ENCODE measurements around the gene USP33. TPM values are rescaled to one million over a fixed set of nuclear protein-coding genes. Genes with fewer than 3 reads are reported as not detected.
"Not testable (repeated sequence)": the region's sequence is repeated elsewhere in the genome, so short reads cannot be mapped to it uniquely, and the experiment has no call there.

USP33 gene
- polyA plus RNA-seq, 2 donors: 14.3 to 15.7 TPM

DNA sequence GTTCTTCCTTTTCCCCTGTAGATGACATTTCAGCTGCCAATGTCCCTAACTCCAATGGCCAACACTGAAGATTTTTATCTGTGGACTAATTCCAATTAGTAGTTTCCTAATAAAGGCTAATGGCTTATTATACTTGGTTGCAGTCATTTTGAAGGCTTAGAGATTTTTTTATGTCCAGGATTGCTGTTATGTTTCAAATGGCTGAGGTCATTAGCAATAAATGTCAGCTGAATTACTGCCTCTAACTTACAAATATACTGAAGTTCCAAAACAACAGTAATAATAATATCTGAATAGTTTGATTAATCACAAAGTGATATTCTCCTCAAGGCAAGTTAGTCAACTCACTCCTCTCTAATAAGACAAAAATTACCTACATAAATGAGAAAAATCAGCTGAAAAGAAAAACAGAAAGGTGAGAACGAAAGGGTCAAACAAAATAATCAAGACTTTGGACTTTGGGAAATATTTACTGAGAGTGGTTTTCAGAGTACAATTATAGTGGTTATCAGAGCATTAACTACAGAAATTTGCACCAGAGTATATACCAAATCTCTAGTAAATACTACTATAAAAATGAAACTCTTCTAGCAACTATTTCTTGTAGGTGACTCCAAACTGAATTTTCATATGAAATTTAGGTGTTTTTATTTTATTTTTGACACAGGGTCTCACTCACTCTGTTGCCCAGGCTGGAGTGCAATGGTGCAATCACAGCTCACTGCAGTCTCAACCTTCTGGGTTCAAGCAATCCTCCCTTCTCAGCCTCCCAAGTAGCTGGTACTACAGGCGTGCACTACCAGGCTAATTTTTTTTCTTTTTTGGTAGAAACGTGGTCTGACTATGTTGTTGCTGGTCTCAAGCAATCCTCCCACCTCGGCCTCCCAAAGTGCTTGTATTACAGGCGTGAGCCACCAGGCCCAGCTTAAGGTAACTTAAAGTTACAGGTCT, 80.7 kb downstream of the USP33 start:
- Histone ChIP-seq H3K4me1 (ENCODE audit: control insufficient read depth in 2 of 2, insufficient read depth in 2 of 2, low read length in 1 of 2) (peaks cover 0 to 2% of the 10 kb centered on the region in 2 donors), H3K4me3 (ENCODE audit: low read depth in 1 of 2, low read length in 2 of 2) (no peak overlapping the region)
- 85 to 91% methylated on average over 5 of the region's 5 CpGs for WGBS, 2 donors

DNA sequence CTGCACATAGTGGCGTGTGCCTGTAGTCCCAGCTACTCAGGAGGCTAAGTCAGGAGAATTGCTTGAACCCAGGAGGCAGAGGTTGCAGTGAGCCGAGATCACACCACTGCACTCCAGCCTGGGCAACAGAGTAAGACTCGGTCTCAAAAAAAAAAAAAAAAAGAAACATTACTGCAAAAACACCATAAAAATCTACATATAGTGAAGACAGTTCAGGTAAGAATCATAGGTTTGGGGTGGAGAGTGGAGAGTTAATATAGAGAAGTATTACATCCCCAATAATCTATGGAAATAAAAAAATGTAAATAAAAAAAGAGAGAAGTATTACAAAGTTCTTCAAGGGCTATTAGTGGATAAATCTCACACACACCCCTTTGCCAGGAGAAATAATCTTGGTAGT, 84.8 kb downstream of the USP33 start:
- not testable (repeated sequence) for H3K4me3 ChIP-seq (ENCODE audit: low read depth in 1 of 2, low read length in 2 of 2); H3K27me3 ChIP-seq (ENCODE audit: control insufficient read depth in 1 of 2, insufficient read depth in 2 of 2, low read length in 2 of 2); H3K9me3 ChIP-seq (ENCODE audit: control insufficient read depth in 2 of 2, insufficient read depth in 1 of 2, low read depth in 1 of 2, low read length in 1 of 2); H3K36me3 ChIP-seq (ENCODE audit: control insufficient read depth in 2 of 2, insufficient read depth in 2 of 2, low read length in 1 of 2); H3K4me1 ChIP-seq (ENCODE audit: control insufficient read depth in 2 of 2, insufficient read depth in 2 of 2, low read length in 1 of 2); H3K27ac ChIP-seq (ENCODE audit: low read depth in 2 of 2, low read length in 1 of 2)
- WGBS, 2 donors: 85 to 89% methylated on average over 3 of the region's 3 CpGs

More for the DNA sequence above, 80.7 kb downstream of the USP33 start:
- Histone ChIP-seq H3K27ac (ENCODE audit: low read depth in 2 of 2, low read length in 1 of 2) (no peak overlapping the region), H3K36me3 (ENCODE audit: control insufficient read depth in 2 of 2, insufficient read depth in 2 of 2, low read length in 1 of 2) (peaks cover 0 to 2% of the 10 kb centered on the region in 2 donors), H3K27me3 (ENCODE audit: control insufficient read depth in 1 of 2, insufficient read depth in 2 of 2, low read length in 2 of 2) (no peaks in the 10 kb centered on the region), H3K9me3 (ENCODE audit: control insufficient read depth in 2 of 2, insufficient read depth in 1 of 2, low read depth in 1 of 2, low read length in 1 of 2) (no peaks in the 10 kb centered on the region)

DNA sequence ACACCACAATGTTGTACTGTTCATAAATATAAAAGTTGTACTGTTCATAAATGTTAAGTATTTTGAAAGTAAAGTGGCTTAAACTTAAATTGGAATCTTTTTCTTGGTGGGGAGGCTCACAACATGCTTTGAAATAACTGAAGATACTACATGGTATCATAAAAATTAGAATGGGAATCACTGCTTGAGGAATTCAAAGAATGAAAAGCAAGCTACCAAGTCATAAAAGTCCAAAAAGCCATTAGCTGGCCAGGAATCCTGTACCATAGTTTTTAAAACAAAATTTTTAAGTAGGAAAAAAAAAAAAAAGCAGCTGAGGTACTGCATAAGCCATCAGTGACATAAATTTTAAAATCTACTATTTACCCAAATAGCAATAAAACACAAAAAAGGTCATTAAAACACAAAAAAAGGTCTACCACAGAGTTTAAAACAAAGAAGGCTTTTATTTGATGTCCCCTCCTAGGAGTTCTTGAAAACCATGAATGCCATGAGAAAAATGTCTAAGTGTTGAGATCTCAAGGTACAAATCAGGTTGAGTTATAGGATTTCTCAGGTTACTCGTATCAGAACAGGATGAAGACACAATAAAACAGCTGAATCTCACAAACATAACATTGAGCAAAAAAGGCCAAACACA, 85.8 kb downstream of the USP33 start:
- Histone ChIP-seq H3K4me1 (ENCODE audit: control insufficient read depth in 2 of 2, insufficient read depth in 2 of 2, low read length in 1 of 2) (peaks cover 0 to 2% of the 10 kb centered on the region in 2 donors), H3K27ac (ENCODE audit: low read depth in 2 of 2, low read length in 1 of 2) (no peak overlapping the region), H3K9me3 (ENCODE audit: control insufficient read depth in 2 of 2, insufficient read depth in 1 of 2, low read depth in 1 of 2, low read length in 1 of 2) (no peaks in the 10 kb centered on the region), H3K36me3 (ENCODE audit: control insufficient read depth in 2 of 2, insufficient read depth in 2 of 2, low read length in 1 of 2) (peaks cover 0 to 2% of the 10 kb centered on the region in 2 donors), H3K27me3 (ENCODE audit: control insufficient read depth in 1 of 2, insufficient read depth in 2 of 2, low read length in 2 of 2) (no peaks in the 10 kb centered on the region), H3K4me3 (ENCODE audit: low read depth in 1 of 2, low read length in 2 of 2) (no peak overlapping the region)
- 85 to 92% methylated on average over 1 of the region's 1 CpG for WGBS, 2 donors

DNA sequence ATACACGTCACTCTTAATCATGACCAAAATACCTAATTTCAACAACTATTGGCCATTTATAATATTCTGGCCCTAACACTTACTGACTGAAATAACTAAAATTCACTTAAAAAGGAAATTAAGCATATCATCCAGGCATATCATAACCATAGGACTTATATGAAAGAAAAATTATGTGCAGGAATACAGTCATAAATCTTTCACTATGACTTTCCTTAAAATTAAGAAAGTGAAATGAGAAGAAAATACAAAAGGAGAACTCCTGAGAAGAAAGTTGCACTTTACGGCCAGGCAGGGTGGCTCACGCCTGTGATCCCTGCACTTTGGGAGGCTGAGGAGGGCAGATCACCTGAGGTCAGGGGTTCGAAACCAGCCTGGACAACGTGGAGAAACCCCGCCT, 86.6 kb downstream of the USP33 start:
- H3K9me3 ChIP-seq (ENCODE audit: control insufficient read depth in 2 of 2, insufficient read depth in 1 of 2, low read depth in 1 of 2, low read length in 1 of 2): no peaks in the 10 kb centered on the region
- H3K36me3 ChIP-seq (ENCODE audit: control insufficient read depth in 2 of 2, insufficient read depth in 2 of 2, low read length in 1 of 2): peaks cover 0 to 2% of the 10 kb centered on the region in 2 donors
- H3K27ac ChIP-seq (ENCODE audit: low read depth in 2 of 2, low read length in 1 of 2): no peak overlapping the region
- no peak overlapping the region for H3K4me3 ChIP-seq (ENCODE audit: low read depth in 1 of 2, low read length in 2 of 2)
- WGBS, 2 donors: 90% methylated on average over 6 of the region's 6 CpGs
- no peaks in the 10 kb centered on the region for H3K27me3 ChIP-seq (ENCODE audit: control insufficient read depth in 1 of 2, insufficient read depth in 2 of 2, low read length in 2 of 2)
- peaks cover 0 to 2% of the 10 kb centered on the region in 2 donors for H3K4me1 ChIP-seq (ENCODE audit: control insufficient read depth in 2 of 2, insufficient read depth in 2 of 2, low read length in 1 of 2)

DNA sequence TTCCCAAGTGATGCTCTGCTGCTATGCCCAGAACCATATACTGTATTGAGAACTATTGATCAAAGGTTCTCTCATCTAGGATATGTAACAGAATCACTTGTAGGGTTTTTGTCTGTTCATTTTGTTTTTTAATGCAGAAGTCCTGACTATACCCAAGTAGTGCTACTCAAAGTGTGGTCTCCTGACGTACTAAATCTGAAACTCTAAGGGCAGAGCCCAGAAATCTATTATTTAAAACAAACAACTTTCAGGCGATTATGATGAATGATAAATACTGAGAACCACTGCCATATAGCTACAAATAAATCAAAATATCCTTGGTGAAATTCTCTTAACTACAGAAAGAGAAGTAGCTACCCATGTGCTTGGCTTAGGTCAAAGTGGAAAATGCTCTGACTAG, 87.3 kb downstream of the USP33 start:
- Histone ChIP-seq H3K27ac (ENCODE audit: low read depth in 2 of 2, low read length in 1 of 2) (no peak overlapping the region), H3K27me3 (ENCODE audit: control insufficient read depth in 1 of 2, insufficient read depth in 2 of 2, low read length in 2 of 2) (no peaks in the 10 kb centered on the region), H3K9me3 (ENCODE audit: control insufficient read depth in 2 of 2, insufficient read depth in 1 of 2, low read depth in 1 of 2, low read length in 1 of 2) (no peaks in the 10 kb centered on the region), H3K36me3 (ENCODE audit: control insufficient read depth in 2 of 2, insufficient read depth in 2 of 2, low read length in 1 of 2) (peaks cover 0 to 2% of the 10 kb centered on the region in 2 donors), H3K4me1 (ENCODE audit: control insufficient read depth in 2 of 2, insufficient read depth in 2 of 2, low read length in 1 of 2) (peaks cover 0 to 2% of the 10 kb centered on the region in 2 donors), H3K4me3 (ENCODE audit: low read depth in 1 of 2, low read length in 2 of 2) (no peak overlapping the region)
- WGBS, 2 donors: 67 to 69% methylated on average over 2 of the region's 2 CpGs

DNA sequence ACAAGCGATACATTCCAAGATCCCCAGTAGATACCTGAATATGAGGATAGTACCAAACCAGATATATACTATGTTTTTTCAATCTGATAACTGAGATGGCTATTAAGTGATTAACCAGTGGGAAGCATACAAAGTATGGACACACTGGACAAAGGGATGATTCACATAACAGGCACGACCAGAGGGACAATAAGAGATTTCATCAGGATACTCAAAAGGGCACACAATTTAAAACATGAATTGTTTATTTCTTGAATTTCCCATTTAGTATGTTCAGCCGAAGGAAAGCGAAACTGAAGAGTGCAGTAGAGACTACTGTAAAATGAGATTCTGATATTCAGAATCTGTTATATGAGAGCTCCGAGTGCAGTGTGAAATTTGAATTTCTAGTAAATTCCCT, 87.8 kb downstream of the USP33 start:
- peaks cover 0 to 2% of the 10 kb centered on the region in 2 donors for H3K36me3 ChIP-seq (ENCODE audit: control insufficient read depth in 2 of 2, insufficient read depth in 2 of 2, low read length in 1 of 2)
- H3K4me3 ChIP-seq (ENCODE audit: low read depth in 1 of 2, low read length in 2 of 2): no peak overlapping the region
- WGBS, 2 donors: 77% methylated on average over 5 of the region's 5 CpGs
- no peak overlapping the region for H3K27ac ChIP-seq (ENCODE audit: low read depth in 2 of 2, low read length in 1 of 2)
- no peaks in the 10 kb centered on the region for H3K9me3 ChIP-seq (ENCODE audit: control insufficient read depth in 2 of 2, insufficient read depth in 1 of 2, low read depth in 1 of 2, low read length in 1 of 2)
- H3K27me3 ChIP-seq (ENCODE audit: control insufficient read depth in 1 of 2, insufficient read depth in 2 of 2, low read length in 2 of 2): no peaks in the 10 kb centered on the region
- H3K4me1 ChIP-seq (ENCODE audit: control insufficient read depth in 2 of 2, insufficient read depth in 2 of 2, low read length in 1 of 2): peaks cover 0 to 2% of the 10 kb centered on the region in 2 donors

DNA sequence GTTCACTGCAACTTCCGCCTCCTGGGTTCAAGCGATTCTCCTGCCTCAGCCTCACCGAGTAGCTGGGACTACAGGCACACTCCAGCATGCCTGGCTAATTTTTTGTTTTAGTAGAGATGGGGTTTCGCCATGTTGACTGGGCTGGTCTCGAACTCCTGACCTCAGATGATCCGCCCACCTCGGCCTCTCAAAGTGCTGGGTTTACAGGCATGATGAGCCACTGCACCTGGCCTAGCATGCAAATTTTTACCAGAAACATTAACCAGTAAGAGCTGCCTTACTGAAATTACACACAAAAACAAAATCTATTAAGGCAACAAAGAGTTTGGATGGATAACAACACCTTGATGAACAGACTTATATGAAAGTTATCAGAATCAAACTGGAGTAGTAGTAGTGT, 89.3 kb downstream of the USP33 start:
- 95 to 97% methylated on average over 7 of the region's 7 CpGs for WGBS, 2 donors
- Histone ChIP-seq H3K36me3 (ENCODE audit: control insufficient read depth in 2 of 2, insufficient read depth in 2 of 2, low read length in 1 of 2) (no peaks in the 10 kb centered on the region), H3K27ac (ENCODE audit: low read depth in 2 of 2, low read length in 1 of 2) (no peak overlapping the region), H3K9me3 (ENCODE audit: control insufficient read depth in 2 of 2, insufficient read depth in 1 of 2, low read depth in 1 of 2, low read length in 1 of 2) (no peaks in the 10 kb centered on the region), H3K27me3 (ENCODE audit: control insufficient read depth in 1 of 2, insufficient read depth in 2 of 2, low read length in 2 of 2) (no peaks in the 10 kb centered on the region), H3K4me1 (ENCODE audit: control insufficient read depth in 2 of 2, insufficient read depth in 2 of 2, low read length in 1 of 2) (no peaks in the 10 kb centered on the region), H3K4me3 (ENCODE audit: low read depth in 1 of 2, low read length in 2 of 2) (no peak overlapping the region)

DNA sequence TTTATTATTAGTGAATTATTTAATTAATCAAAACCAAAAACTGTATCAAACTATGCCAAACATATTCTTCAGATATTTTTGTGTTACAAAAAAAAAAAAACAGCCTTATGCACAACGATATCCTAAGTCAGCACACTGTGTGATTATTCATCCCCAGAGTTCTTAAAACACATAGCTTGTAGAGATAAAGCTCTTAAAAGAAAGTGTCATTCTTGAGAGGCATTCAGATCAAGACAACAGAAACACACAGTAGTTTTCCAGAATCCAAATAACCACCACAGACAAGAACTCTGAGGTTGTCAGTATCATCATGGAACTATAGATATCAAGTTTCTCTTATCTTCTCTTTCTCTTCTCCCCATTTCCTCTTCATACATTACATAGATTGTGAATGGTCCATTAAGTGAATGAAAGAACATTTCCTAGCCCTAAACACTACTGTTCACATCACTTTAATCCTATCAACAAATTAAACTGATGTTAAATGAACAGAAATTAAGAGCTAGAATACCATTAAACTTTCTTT, 90.7 kb downstream of the USP33 start:
- H3K4me3 ChIP-seq (ENCODE audit: low read depth in 1 of 2, low read length in 2 of 2): no peak overlapping the region
- no peaks in the 10 kb centered on the region for H3K36me3 ChIP-seq (ENCODE audit: control insufficient read depth in 2 of 2, insufficient read depth in 2 of 2, low read length in 1 of 2)
- no peaks in the 10 kb centered on the region for H3K9me3 ChIP-seq (ENCODE audit: control insufficient read depth in 2 of 2, insufficient read depth in 1 of 2, low read depth in 1 of 2, low read length in 1 of 2)
- H3K27ac ChIP-seq (ENCODE audit: low read depth in 2 of 2, low read length in 1 of 2): no peak overlapping the region
- WGBS, 2 donors: 33 to 41% methylated on average over 1 of the region's 1 CpG
- no peaks in the 10 kb centered on the region for H3K27me3 ChIP-seq (ENCODE audit: control insufficient read depth in 1 of 2, insufficient read depth in 2 of 2, low read length in 2 of 2)
- H3K4me1 ChIP-seq (ENCODE audit: control insufficient read depth in 2 of 2, insufficient read depth in 2 of 2, low read length in 1 of 2): no peaks in the 10 kb centered on the region

DNA sequence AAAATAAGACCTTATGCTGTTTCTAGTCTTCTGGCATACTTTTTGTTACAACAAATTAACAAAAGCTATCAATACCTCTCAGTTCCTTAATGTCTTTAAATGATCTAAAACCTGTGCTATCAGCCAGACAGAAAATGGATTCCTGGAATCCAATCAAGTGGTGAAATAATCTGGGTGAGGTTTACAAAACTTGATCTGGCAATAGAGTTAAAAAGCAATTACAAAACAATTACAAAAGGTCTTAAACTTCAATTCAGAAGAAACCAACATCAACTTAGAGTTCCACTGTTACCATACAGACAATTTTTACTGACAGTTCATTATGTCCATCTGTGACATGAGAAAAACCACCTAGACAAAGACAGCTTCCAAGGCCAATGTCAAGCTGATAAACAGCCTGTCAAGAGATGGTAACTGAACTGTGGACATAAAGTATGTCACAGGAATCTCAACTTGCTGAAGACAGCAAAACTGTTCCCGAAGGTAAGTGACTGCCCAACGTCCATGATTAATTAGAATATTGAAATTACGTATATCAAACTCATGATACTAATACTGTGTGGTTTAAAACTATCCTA, 94.6 kb downstream of the USP33 start:
- WGBS, 2 donors: 71 to 74% methylated on average over 3 of the region's 3 CpGs
- H3K27ac ChIP-seq (ENCODE audit: low read depth in 2 of 2, low read length in 1 of 2): no peak overlapping the region
- H3K36me3 ChIP-seq (ENCODE audit: control insufficient read depth in 2 of 2, insufficient read depth in 2 of 2, low read length in 1 of 2): no peaks in the 10 kb centered on the region
- H3K4me3 ChIP-seq (ENCODE audit: low read depth in 1 of 2, low read length in 2 of 2): no peak overlapping the region
- H3K9me3 ChIP-seq (ENCODE audit: control insufficient read depth in 2 of 2, insufficient read depth in 1 of 2, low read depth in 1 of 2, low read length in 1 of 2): no peaks in the 10 kb centered on the region
- no peaks in the 10 kb centered on the region for H3K4me1 ChIP-seq (ENCODE audit: control insufficient read depth in 2 of 2, insufficient read depth in 2 of 2, low read length in 1 of 2)
- no peaks in the 10 kb centered on the region for H3K27me3 ChIP-seq (ENCODE audit: control insufficient read depth in 1 of 2, insufficient read depth in 2 of 2, low read length in 2 of 2)
